GM18867 (cell line): ENCODE measurements around the gene VWA1.
A peak's percentile ranks its signal among the peaks of the same experiment; 100 is the strongest.
"Not testable (repeated sequence)": the region's sequence is repeated elsewhere in the genome, so short reads cannot be mapped to it uniquely, and the experiment has no call there.

ENCODE experiments used
- ATAC-seq: cut with Tn5 transposase; IDR thresholded peaks from one replicate; pipeline ENCODE4 v1.9.1; 2021; ENCODE audit warnings: mild to moderate bottlenecking, moderate library complexity; ENCODE audit not compliant: unreplicated experiment

Gene VWA1

DNA sequence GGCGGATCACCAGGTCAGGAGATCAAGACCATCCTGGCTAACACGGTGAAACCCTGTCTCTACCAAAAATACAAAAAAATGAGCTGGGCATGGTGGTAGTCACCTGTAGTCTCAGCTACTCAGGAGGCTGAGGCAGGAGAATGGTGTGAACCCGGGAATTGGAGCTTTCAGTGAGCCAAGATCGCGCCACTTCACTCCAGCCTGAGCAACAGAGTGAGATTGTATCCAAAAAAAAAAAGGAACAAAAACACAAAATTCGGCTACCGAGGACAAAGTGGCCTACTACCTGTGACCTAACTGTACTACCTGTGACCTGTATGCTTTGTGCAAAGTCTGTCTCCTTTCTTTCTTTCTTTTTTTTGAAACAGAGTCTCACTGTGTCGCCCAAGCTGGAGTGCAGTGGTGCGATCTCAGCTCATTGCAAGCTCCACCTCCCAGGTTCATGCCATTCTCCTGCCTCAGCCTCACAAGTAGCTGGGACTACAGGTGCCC is 32.5 kb upstream of the VWA1 start:
- not testable (repeated sequence) for ATAC-seq

DNA sequence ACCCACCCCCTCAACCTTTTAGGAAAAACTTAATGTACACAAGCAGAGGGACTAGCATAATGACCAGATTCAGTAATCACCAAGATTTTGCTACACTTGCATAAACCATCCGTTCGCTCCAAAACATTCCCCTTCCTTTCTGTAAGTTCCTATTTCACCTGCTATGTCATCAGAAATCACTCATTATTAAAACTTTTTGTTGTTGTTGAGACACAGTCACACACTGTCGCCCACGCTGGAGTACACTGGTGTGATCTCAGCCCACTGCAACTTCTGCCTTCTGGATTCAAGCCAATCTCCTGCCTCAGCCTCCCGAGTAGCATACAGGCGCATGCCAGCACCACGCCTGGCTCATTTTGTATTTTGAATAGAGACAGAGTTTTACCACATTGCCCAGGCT is 31.8 kb upstream of the VWA1 start:
- no peak for ATAC-seq

DNA sequence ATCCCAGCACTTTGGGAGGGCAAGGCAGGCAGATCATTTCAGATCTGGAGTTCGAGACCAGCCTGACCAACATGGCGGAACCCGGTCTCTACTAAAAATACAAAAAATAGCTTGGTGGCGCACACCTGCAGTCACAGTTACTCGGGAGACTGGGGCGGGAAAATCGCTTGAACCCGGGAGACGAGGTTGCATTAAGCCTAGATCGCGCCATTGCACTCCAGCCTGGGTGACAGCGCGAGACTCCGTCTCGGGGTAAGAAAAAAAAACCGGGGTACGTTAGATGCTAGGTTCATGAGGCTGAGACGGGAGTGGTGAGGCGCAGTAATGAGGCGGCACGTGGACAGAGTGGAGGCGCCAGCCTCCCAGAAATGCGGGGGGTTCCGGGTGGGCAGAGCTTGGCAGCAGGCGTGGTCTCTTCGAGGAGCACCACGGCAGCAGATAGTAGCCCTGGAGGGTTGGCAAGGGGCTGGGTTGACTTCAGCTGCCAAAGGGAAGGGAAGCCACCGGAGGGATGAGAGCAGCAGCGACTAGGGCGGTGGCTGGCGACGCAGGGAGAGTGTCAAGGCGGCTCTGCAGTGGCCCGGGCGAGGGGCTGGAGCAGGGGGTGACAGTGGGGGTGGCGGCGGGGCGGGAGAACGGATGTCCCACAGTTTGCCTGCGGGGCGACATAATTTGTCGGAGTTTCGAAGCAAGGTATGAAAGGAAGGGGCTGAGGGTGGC is 29.2 kb upstream of the VWA1 start:
- ATAC-seq, result no peak

DNA sequence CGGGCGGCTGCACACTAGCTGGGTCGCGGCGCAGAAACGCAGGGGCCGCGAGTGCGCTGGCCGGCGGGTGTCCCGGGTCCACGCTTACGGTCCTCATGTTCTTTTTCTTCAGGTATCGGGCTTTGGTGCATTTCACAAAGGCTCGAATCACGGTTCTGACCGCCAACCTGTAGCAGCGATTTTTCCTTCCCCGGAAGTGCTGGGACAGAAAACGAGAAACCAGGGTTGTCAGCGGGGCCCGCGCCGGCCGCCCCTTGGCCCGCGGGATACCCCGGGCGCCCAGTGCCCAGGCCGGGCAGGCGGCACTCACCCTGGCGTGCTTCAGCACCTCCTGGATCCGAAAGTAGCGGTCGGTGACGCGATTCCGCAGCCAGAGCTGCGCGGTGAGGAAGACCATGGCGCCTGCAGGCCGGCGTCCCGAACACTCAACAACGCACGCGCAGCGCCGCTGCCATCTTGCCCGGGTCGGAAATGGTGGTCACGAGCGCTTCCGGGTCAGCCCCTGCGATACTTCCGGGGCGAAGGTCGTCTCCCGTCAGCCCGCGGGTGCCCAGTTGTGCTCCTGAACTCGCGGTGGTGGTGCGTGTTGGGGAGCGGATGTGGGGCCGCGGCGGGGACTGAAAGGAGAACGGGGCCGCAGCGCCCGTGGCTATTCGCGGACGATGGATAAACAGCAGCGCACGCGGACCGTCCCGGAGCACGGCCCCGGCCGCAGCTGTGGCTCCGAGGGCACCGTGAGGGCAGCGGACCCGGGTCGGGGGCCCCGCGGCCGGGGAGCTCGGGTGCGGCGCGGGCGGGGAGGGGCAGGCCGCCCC is 28.5 kb upstream of the VWA1 start, which contains the start of gene MRPL20:
Gene MRPL20 (minus strand): TSS at position 473 of the 815 bp plus-strand sequence. CDS start 76 bp downstream, at position 397.
- ATAC-seq, result peak; percentile 92

DNA sequence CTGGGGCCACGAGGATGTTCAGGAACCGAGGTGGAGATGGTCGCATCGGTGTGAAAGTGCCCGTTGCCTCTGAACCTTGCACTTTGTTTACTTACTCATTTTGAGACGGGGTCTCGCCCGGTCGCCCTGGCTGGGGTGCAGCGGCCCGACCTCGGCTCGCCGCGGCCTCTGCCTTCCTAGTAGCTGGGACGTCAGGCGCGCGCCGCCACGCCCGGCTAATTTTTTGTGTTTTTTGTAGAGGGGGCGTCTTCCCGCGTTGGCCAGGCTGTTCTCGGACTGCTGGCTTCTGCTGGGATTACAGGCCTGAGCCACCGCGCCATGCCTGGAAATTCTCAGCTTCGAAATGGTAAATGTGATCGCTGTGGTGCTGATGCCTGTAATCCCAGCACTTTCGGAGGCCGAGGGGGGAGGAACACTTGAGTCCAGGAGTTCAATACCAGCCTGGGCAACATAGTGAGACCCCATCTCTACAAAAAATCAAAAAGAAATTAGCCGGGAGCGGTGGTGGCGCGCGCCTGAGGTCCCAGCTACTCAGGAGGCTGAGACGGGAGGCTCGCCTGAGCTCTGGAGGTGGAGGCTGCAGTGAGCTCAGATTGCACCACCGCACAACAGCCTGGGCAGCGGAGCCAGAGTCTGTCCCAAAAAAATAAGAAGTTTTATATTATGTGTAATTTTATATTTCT is 27.7 kb upstream of the VWA1 start:
- no peak for ATAC-seq

DNA sequence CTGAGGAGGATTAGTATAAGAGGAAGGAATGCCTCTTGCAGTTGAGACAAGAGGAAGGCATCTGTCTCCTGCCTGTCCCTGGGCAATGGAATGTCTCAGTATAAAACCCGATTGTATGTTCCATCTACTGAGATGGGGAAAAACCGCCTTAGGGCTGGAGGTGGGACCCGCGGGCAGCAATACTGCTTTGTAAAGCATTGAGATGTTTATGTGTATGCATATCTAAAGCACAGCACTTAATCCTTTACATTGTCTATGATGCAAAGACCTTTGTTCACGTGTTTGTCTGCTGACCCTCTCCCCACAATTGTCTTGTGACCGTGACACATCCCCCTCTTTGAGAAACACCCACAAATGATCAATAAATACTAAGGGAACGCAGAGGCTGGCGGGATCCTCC is 25.3 kb upstream of the VWA1 start:
- not testable (repeated sequence) for ATAC-seq

DNA sequence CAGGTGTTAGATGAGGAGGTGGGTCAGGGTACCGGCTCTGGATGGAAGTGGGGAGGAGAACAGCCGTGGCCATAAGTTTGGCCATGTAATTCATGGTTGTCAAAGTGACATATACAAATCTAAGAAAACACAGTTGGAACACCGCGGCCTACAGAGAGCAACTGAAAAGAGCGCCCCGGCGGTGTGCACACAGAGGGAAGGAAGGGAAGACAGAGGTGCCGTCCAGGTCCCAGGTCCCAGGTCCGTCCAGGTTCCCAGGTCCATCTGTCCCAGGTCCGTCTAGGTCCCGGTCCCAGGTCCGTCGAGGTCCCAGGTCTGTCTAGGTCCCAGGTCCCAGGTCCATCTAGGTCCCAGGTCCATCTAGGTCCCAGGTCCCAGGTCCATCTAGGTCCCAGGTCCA is 23.9 kb upstream of the VWA1 start:
- ATAC-seq, result no peak

DNA sequence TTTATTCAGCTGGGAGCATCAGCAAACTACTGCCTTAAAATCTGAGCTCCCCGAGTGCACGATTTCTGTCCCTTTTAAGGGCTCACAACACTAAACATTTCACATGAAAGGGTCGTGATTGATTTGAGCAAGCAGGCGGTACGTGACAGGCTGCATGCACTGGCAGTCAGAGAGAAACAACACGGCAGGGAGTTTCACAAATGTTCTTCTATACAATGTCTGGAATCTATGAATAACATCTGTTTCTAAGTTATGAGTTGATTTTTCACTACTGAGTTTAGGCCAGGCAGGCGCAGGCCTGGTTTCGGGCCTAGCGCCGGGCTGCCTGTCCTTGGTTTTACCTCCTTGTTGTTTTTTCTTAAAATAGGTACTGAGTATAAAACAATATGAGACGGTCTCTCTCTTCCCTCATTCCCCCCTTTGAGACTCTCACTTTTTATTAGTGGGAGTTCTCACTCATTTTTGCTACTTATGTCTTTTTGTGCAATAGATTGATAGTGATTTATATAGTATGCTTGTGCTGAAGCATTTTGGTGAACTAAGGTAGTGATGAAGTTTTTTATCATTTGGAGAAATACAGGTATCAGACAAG is 23.1 kb upstream of the VWA1 start:
- ATAC-seq, result not testable (repeated sequence)

DNA sequence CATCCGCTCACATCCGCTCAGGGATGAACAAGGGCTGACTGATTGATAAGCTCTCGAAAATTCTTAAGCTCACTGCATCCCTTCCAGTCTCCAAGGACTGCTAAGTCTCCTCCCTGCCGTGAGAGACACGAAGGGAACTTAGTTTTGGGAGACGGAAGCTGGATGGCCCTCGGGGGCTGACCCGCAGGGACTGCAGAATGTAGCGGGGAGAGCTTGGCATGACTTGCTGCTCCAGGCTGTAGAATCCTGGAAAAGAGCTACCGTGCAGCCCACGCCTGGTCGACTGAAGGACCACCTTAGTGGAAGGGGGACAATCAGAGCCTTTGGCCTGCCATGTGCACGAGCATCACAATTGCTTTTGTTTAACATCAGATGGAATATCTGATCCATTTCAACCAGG is 19.7 kb upstream of the VWA1 start:
- no peak for ATAC-seq

DNA sequence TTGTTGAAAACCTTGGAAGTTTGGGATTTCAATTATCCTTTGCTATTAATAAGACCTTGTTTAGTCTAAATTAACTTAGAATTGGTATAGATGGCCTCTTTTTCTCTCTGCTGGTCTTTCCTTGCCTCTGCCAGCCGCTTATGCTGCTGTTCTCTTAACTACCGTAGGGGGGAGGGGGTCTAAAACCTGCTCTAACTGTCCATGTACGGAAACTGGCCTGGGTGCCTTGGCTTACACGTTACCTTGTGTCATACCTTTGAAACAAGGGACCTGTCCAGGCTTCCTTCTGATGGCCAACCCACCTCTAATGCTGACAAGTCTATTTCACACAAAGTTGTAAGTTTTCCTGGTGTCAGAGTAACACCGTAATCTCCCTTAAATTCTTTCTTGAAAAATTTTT is 18.1 kb upstream of the VWA1 start:
- ATAC-seq, result not testable (repeated sequence)

DNA sequence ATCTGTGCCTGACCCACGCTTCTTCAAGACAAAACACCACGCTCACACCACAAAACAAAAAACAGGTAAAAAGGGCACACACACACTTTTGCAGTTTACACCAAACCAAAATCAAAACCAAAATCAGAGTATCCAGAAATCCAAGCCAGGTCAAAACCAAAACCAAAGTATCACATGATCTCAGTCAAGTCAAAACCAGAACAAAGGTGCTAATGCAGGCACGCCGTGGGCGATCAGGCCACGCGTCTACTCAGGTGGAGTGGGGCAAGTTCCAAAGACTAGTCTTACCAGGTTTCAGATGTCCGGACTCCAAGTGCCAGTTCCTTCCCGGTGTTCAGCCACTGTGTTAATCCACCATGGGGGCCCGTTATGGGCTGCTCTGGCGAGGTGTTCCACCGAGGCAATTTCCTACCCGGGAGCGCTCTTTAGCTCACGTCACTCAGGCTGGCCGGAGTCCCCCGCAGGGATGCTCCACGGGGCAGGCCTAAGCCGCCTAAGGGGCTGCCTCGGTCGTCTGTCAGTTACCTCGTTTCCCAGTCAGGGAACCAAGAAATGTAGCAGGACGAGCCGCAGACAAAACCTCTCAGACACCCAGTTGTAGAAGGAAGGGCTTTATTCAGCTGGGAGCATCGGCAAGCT is 17.5 kb upstream of the VWA1 start:
- not testable (repeated sequence) for ATAC-seq

DNA sequence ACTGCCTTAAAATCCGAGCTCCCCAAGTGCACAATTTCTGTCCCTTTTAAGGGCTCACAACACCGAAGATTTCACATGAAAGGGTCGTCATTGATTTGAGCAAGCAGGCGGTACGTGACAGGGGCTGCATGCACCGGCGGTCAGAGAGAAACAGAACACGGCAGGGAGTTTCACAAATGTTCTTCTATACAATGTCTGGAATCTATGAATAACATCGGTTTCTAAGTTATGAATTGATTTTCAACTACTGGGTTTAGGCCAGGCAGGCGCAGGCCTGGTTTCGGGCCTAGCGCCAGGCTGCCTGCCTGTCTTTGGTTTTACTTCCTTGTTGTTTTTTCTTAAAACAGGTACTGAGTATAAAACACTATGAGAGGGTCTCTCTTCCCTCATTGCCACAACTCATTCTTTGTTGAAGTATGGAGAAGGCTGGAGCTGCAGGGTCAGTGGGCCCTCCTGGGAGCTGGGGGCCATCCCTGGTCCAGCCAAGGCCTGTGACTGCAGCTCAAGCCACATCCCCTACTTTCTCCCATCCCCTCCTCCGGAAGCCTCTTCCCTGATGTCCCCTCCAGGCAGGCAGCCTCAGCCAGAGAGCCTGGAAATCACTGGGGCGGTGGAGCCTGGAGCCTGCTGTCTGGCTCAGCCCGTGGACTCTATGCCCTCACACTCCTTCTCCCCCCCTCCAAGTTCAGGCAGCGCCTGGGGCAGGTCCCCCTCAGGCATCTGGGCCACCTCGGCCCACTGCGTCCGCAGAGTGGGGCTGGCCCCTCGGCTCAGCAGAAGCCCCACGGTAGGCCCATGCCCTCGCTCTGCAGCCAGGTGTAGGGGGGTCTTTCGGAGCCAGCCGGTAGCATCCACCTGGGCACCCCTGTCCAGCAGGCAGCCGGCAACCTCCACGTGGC is 16.8 kb upstream of the VWA1 start:
- no peak for ATAC-seq

DNA sequence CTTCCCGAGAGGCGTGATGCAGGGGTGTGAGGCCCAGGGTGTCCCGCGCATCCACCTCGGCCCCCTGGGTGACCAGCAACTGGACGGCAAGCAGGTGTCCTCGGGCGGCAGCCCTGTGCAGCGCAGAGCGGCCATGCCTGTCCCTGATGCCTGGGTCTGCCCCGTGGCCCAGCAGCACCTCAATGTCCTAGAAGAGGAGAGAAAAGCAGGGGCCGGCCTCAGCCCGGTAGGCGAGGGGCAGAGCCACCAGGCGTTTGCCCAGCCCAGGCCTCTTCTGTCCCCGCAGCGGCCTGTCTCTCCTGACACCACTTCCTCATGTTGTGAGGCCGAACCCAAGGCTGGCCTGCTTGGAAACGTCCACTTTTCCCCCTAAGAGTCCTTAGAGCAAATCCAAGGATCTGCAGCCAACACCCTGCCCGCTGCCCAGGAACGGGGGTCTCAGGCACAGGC is 16.1 kb upstream of the VWA1 start:
- ATAC-seq, result no peak

DNA sequence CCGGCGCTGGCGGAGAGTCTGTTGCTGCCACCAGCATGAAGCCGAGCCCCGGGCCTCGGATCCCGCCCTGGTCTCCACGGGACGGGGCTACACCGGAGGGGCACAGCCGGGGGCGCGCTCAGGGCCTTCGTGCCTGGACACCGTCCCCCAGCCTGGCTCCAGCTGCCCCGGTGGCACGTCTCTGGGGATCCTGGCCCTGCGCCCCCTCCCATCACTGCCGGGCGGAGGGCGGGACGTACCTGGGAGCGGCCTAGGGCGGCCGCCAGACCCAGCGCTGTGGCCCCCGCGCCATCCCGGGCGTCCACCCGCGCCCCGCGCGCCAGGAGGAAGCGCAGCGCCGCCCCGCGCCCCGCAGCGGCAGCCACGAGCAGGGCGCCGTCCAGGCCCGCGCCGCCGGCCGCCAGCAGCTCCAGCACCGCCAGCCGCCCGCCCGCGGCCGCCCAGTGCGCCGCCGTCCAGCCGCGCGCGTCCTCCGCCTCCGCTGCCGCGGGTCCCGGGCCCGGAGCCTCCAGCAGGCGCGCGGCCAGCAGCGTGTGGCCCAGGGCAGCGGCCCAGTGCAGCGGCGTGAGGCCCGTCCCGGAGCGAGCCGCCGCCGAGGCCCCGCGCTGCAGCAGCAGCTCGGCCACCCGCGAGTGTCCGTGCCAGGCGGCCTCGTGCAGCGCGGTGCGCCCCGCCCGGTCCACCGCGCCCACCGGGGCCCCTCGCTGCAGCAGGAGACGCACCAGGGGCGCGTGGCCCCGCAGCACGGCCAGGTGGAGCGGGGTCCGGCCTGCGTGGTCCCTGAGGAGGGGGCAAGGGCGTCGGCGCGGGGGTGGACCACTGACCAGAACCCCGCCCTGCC is 15.5 kb upstream of the VWA1 start:
- ATAC-seq, result no peak

DNA sequence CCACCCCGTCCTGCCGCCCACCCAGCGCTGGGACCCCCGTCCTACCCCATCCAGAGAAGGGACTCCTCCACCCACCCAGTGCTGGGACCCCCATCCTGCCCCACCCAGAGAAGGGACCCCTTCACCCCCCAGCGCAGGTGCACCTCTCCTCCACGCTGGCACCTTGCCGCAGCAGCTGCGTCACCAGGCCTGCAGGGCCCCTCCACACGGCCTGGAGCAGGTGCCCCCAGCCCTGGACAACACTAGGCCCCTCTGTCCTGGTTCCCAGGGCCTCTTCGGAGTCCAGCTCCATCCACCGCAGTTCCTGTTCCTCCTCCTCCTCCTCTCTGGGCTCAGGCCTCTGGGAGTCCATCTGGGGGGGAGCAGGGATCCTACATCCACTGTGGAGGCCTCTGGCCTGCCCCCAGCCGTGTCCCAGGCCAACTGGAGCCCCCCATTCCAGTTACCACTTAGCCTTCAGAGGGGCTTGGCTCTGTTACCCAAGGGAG is 14.8 kb upstream of the VWA1 start:
- ATAC-seq, result no peak

DNA sequence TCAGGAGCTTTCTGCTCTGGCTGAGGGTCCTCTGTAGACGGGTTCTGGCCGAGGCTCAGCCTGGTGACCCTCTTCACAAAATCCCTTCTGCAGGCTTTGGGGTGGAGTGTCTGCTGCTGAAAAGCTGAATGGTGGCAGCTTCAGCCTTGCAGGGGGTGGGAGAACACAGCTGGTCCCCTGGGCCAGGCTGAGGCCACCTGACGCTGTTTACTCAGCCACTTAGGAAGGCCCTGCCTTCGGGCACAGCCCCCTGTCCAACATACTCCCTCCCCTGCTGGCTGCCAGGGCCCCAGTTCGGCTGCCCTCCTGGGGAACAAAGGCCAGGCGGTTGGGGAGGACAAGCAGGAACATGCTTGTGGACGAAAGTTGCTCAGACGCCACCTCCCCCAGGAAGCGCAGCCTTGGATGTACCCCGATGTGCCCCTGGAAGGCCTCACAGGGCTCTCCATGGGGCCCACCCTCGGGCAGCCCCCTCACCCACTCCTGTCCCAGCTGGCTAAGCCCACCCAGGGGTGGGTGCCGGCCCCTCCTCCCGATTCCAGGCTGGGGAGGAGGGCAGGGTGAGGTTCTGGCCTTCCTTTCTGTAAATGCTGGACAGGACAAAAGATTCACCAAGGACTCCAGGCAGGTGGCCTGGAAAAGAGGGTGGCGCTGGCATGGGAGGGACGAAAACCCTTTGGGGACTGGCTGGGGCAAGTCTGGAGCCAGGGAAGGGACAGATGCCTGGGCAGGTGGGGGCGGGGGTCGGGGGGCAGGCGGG is 14.2 kb upstream of the VWA1 start, which contains the start of gene ANKRD65:
Gene ANKRD65 (minus strand): TSS at position 130 of the 760 bp plus-strand sequence. CDS start 271 bp downstream, outside the sequence.
- ATAC-seq, result no peak

DNA sequence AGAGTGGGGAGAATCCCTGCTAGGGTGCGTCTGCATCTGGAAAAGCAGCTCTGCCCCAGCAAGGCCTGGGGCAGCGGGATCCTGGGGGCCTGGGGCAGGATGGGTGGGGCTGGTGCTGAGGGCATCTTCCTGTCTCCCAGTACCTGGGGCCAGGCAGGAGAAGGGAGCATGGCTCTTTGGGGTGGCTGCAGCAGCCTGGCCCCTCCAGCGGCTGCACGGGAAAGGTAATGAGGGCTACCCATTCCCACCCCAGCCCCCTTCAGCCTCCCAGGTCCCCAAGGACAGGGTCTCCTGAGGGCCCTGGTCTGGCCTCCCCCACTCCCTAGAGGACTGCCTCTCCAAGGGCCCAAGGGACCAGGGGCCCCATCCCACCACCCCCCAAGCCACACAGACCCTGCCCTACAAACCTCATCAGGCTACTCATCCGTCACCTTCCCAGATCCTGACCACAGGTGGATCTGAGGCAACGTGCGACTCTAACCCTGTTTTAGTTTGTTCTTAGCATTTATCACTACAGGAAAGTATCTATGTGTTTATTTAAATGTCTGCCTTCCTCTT is 13.5 kb upstream of the VWA1 start:
- no peak for ATAC-seq
